Lower leg skin (tissue), 3 donors: ENCODE data around the gene SLC7A7.

Experiments
- CTCF ChIP-seq, 3 donors: fragments of 450-650 bp; IDR thresholded peaks; one replicate each; pipeline ENCODE4 v1.5.1; 2016; ENCODE audit warnings: antibody characterized with exemption in 3 of 3, mild to moderate bottlenecking in 3 of 3, moderate library complexity in 2 of 3
- POLR2A ChIP-seq, 2 donors: fragments of 450-650 bp; IDR thresholded peaks; one replicate each; pipeline ENCODE4 v1.6.1; 2016 to 2017; ENCODE audit warnings: antibody characterized with exemption in 2 of 2, mild to moderate bottlenecking in 1 of 2, moderate library complexity in 1 of 2

DNA sequence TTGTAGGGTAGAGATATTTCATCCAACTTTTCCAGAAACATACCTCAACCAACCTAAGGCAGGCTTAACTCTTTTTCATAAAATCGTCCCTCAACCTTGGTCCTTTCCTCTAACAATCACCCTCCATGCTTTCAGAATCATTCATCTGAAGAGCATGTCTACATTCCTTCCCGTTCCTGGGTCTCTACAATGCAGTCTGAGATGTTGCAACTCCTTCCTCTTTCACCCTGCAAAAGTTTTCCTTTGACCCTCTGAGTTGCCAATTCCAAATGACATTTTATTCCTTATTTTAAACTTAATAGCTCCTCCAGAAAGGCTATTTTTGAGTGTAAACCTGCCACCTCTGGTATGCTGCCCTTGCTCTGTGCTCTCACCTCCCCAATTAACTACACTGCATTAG lies 16.7 kb downstream of the SLC7A7 start:
- no peak for TF ChIP-seq CTCF (IDR thresholded peaks at IDR 0.05)
- TF ChIP-seq POLR2A (IDR thresholded peaks at IDR 0.05), result no peak
